Putamen (tissue), 1 donor: ENCODE measurements around the gene PTTG1.

ENCODE experiments used
- DNase-seq: peaks from one replicate; pipeline ENCODE4 v3.0.0-alpha.2; 2016; ENCODE audit warnings: low spot score

The PTTG1 gene

DNA sequence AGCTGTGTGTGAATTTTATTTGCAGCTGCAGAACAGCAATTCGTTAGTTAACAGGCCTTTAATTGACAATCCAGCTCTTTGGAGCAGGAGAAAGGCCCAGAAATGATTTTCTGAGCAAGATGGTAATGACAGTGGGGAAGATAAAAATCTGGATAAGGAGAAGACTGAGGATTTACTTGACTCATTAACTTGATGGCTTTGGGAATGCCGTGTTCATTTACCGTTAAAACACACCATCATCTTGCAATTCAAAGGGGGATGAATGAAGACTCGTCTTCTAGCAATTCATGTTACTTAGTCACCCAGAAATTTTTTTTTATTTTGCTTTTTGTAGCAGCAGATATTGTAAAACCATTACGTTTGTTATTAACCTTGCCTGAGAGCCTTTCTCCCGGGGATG lies 52.0 kb downstream of the PTTG1 start:
- DNase-seq, result no peak

DNA sequence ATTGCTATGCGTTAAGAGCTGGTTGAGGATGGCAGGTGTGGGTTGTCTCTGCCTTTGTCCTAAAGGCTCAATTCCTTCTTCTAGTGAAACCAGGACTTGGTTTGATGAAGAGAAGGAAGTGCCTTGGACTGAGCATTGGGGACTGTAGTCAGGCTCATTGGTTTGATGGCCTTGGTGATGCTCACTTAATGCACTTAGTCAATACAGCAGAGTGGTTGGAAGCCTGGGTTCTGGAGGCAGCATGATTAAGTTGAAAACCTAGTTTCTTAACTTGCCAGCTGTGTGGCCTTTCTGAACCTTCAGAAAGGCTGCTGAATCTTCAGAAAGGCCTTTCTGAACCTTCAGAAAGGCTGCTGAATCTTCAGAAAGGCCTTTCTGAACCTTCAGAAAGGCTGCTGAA lies 52.4 kb downstream of the PTTG1 start:
- DNase-seq, result no peak

GRCh38 chr5:160475864-160476438 lies 54.3 kb downstream of the PTTG1 start:
- no peak for DNase-seq

DNA sequence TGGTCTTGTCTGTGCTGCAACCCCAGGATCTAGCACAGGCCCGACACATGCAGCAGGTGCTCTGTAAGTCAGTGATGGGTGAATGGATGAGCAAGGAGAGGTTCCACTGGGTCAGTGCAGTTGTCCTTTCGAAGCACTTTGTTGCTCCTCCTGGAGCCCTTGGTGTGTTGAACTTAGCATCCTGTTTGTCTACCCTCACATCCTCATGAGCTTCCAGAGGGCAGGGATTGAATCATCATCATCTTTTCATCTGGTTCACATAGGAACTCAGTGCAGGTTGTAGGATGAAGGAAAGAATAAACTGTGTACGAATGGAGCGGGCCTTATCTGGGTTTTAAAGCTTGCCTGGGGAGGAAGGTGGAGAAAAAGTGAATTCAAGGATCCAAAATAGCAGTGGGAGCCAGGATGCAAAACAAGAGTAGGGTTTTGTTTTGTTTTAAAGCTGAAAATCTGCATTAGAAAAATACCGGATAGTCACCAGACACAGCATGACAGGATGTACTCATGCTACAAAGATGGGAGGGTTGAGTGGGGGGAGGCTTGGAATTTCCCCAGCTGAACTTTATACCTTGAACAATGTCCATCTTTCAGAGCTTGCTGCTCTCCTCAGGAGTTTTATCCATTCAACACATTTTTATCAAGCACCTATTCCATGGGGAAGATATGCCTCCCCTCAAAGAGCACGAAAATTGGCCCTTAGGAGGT lies 55.8 kb downstream of the PTTG1 start:
- no peak for DNase-seq

- no peak for DNase-seq
Observed at GRCh38 chr5:160478163-160478562, 56.5 kb downstream of the PTTG1 start.
